ENCODE measurements around the gene GPR142.

The GPR142 gene, protein sequence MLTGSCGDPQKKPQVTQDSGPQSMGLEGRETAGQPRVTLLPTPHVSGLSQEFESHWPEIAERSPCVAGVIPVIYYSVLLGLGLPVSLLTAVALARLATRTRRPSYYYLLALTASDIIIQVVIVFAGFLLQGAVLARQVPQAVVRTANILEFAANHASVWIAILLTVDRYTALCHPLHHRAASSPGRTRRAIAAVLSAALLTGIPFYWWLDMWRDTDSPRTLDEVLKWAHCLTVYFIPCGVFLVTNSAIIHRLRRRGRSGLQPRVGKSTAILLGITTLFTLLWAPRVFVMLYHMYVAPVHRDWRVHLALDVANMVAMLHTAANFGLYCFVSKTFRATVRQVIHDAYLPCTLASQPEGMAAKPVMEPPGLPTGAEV

DNA sequence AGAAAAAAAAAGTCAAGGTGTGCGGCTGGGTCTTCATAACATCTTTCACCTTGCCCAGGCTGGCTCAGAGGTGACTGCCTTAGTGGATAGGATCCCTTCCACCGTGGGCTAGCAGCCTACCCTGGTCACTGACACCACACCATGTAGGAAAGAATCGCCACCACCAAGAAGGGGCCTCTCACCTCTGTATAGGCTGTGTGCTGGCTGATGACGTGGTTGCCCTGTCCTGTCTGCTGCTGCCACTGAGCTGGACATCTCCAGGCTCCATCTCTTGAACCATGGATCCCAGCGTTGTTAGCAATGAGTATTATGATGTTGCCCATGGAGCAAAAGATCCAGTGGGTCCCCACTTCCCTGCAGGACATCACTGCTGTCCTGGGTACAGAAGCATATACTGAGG lies at the start of gene GPR142:
TSS of gene GPR142 (plus strand) at position 301 of the 400 bp plus-strand sequence. CDS start 2,035 bp downstream, outside the sequence.
- in situ Hi-C loops (cut with MboI; ENCODE audit: low sequenced_read_pairs), result no loop called here

DNA sequence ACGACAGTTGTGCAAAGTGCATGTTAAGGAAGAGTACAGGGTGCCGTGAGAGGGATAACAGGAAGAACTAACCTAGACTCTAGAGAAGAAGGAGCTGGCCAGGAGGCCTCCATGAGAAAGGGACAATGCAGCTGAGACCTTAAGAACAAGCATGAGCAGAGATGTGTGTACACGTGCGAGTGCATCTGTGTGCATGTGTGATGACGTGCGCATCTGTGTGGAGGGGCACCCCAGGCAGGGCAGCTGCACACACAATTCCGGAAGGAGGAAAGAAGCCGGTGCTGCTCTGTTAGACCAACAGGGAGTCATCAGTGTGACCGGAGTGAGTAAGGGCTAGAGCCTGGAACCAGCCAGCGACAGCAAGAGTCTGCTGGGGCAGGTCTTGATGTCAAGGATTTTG lies 48.9 kb upstream of the GPR142 start:
- in situ Hi-C loops (cut with MboI; ENCODE audit: low sequenced_read_pairs), result no loop called here

DNA sequence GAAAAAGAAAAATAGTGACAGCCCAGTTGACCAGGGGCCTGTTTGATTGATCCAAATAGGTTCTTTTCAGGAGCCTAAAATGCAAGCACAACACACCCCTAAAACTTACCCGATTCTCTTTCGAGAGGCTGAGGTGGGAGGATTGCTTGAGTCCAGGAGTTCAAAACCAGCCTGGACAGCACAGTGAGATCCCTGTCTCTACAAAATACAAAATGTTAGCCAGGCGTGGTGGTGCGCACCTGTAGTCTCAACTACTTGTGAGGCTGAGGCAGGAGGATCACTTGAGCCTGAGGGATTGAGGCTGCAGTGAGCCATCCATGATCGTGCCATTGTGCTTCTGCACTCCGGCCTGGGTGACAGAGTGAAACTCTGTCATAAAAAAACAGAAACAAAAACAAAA lies 42.8 kb upstream of the GPR142 start:
- in situ Hi-C loops (cut with MboI; ENCODE audit: low sequenced_read_pairs), result no loop called here

DNA sequence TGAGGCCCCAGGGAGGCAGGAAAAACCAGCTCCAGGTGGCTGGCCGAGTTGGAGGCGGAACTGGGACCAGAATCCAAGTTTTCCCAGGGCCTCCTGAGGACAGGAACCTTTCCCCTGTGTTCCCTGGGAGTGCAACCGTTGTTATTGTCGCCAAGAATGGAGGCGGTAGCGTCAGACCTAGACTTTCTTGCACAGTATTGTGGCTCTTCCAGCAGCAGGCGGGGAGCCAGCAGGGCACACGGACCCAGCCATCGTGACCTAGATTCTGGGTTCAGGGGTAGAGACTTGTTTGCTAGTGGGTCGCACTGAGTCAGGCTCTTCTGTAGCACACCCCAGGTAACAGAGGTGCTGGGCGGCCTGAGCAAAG lies 41.9 kb upstream of the GPR142 start:
- in situ Hi-C loops (cut with MboI; ENCODE audit: low sequenced_read_pairs), result no loop called here

DNA sequence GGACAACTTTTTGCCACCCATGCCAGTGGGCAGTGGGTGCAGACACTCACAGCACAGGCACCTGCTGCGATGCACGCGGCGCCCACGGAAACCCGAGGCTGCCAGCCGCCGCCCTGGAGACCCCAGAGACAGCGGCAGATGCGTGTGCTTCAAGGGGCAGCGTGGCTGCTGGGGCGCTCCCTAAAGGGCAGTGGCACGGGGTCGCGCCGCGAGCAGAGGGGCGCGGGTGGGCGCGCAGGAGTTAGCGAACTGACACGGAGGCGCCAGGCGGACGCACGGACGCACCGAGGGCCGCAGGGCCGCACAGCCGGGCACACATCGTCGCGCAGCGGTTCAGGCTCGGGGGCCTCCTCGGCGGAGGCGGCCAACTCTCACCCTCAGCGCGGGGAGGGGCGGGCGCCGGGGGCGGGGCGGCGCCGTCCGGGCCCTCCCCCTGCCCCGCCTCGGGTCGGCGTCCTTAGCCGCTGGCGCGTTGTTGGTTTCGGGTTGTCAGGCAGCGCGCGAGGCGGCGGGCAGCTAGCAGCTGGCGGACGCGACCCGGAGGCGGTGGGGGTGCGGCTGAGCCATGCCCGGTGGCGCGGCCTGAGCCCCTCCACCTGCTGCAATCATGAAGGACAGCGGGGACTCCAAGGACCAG lies 41.4 kb upstream of the GPR142 start, which contains the start of gene KIF19:
TSS of gene KIF19 (plus strand) at position 484 of the 637 bp plus-strand sequence. CDS start at position 608, 124 bp downstream.
- in situ Hi-C loops (cut with MboI; ENCODE audit: low sequenced_read_pairs), result no loop called here

DNA sequence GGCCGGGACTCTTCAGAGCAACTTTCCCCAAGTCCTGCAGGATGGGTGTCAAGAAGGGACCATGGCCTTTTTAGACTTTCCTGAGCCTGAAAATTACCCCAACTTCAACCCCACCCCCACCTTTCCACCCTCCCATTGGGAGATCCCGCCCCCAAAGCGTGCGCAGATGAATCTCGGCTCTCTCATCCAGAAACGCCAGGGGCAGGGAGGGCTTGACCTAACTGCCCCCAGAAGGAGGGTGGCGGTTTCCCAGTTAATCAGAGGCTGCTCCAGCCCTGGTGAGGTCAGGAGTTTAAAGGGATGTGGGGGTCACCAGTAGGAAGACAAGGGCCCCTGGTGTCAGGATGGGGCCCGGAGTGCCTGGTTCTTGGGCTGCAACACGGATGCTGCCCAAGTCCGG lies 40.8 kb upstream of the GPR142 start:
- in situ Hi-C loops (cut with MboI; ENCODE audit: low sequenced_read_pairs), result no loop called here

DNA sequence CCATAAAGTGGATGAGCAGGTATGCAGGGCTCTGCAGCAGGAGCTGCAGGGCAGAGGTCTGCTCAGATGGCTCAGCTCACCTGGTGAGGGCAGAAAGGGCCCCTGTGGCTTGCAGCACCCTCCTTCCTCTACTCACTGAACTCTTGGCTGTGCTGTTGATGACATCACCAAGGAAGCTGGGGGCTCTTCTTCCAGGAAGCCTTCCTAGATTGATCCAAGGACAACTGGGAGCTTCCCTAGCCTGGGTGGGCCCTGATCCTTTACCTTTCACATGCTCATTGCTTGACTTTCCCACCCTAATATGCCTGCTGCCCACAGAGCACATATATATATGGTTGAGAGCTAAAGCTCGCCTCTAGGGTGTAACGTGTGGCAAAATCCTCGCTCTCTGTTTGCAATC lies 38.8 kb upstream of the GPR142 start:
- in situ Hi-C loops (cut with MboI; ENCODE audit: low sequenced_read_pairs), result no loop called here

DNA sequence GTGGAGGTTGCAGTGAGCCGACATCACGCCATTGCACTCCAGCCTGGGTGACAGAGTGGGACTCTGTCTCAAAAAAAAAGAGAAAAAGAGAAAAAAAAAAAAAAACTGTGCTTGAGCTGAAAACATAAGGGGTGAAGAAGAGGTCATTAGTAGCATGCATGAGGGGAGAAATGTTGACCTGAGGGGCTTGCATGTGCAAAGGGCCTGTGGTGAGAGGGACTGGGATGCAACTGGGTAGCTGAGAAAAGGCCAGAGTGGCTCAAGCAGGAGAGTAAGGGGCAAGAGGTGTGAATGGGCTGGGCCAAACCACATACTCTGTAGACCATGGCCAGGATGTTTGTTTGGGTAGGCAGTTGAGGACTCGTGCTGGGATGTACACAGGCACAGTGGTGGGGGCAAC lies 37.9 kb upstream of the GPR142 start:
- in situ Hi-C loops (cut with MboI; ENCODE audit: low sequenced_read_pairs), result no loop called here

DNA sequence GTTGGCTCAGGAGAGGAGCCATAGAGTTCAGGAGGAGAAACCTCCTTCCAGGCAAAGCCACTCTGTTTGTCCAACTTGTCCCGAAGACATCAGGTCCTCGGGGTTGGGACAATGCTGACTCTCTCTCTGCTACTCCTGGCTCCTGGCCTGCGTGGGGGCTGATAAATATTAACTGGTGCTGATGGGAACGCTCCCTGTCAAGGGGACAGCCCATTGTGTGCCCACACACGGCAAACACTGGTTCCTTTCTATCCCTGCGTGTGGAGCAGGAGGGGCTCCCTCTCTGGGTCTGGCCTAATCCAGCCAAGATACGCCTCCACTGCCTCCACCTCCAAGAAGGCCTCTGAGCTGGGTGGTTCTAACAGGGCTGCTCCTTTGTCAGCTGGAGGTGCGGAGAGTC lies 36.9 kb upstream of the GPR142 start:
- in situ Hi-C loops (cut with MboI; ENCODE audit: low sequenced_read_pairs), result no loop called here

DNA sequence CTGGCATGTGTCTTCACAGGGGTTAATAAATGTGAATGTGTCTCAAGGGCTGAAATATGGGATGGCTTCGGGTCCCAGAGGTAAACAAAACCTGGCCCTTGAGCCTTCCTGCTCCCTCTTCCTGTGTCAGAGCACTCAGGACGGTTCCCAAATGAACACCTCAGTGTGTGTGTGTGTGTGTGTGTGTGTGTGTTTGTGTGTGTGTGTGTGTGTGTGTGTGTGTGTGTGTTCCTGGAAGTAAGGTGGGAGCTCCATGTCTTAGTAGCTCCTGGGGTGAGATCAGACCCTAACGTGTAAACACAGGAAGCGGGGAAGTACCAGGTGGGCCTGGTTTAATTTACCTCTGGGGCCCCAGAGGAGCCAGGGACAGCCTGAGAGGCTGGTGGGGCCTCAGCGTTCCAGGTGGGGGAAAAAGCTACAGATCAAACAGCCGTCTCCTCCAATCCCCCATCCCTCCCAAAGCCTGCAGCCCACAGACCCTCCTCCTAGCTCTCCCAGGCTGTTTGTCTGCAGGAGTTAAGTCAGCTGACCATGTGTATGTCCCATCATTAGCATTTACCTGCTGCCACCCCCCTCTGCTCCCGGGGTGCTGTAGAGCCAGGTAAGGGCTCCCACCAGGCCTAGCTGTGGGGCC lies 35.2 kb upstream of the GPR142 start:
- in situ Hi-C loops (cut with MboI; ENCODE audit: low sequenced_read_pairs), result no loop called here

DNA sequence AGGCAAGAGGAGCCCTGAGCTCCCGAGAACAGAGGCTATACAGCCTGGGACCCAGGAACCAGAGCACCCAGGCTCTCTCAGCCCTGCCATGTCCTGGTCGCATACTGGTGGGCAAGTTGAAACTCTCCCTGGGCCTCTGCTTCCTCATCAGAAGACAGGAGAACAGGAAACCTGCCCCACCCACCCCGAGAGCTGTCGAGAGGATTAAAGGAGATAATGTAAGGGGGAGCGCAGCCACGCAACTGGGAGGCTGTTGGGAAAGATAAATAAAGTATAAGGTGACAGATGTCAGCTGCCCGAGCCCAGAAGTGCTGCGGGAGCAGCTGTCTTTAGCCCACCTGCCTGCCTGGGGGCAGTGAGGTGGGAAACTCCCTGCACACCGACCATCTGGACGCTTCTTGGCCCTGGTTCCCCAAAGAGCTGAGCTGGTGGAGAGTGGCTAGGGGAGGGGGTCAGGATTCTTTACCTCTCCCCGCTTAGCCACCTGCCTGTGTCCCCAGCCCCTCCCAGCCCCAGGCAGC lies 34.5 kb upstream of the GPR142 start:
- in situ Hi-C loops (cut with MboI; ENCODE audit: low sequenced_read_pairs), result no loop called here

DNA sequence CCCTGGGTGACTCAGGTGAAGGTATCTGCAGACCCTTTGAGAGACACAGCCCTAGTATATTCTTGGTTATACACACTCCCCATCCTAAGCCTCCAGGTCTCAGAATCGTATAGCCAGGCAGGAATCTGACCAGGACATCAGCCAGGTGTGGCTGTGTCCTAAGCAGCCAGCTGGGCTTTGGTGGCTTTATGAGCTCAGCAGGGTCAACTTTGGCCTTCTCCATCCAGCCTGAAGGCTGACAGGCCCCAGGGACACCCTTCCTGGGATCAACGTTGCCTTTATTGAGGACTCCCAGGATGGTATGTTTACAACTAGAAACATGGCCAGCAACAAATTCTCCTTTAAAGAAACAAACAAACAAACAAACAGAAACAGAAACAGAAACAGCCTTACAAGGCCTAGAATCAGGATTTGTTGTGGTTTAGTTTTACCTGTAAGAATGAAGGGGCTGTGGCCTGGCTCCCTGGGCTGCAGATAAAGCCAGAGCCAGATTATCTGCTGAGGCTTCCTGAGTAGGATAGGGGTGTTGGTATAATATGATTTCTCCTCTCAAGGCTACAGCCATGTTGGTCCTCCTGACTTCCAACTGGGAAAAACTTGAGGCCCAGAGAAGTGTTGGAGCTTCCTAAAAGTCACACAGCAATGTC lies 32.8 kb upstream of the GPR142 start:
- in situ Hi-C loops (cut with MboI; ENCODE audit: low sequenced_read_pairs), result no loop called here

DNA sequence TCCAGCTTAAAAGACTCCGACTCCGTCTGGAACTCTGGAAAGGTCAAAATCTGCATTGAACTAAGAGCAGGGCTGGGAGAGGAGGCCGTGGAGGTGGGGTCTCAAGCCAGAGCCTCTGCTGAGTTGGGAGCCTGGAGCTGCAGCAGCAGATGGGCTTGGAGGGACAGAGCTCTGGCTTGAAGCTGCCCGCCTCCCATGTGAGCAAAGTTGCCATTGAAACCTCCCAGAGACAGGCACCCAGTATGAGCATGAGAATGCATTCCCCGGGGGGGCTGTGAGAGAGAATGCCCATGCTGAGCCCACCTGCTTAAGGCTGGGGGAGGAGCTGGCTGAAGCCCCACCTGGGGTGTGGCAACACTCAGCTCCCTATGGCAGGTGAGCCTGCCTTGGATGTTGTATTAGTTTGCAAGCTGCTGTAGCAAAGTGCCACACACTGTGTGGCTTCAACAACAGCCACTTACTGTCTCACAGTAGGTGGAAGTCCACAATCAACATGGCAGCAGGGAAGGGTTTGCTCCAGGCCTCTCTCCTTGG lies 31.7 kb upstream of the GPR142 start:
- in situ Hi-C loops (cut with MboI; ENCODE audit: low sequenced_read_pairs), result no loop called here

DNA sequence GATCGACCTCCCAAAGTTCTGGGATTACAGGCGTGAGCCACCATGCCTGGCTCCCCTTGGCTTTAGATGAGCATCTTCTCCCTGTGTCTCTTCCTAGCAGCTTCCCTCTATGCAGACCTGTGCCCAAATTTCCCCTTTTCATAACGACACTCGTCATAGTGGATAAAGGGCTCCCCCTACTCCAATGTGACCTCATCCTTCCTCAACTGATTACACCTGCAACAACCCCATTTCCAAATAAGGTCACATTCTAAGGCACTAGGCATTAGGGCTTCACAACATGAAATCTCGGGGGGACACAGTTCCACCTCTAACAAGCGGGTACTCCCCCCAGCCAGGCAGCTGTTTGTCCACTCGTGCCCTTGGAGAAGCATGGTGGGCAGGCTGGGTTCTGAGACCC lies 31.0 kb upstream of the GPR142 start:
- in situ Hi-C loops (cut with MboI; ENCODE audit: low sequenced_read_pairs), result no loop called here

DNA sequence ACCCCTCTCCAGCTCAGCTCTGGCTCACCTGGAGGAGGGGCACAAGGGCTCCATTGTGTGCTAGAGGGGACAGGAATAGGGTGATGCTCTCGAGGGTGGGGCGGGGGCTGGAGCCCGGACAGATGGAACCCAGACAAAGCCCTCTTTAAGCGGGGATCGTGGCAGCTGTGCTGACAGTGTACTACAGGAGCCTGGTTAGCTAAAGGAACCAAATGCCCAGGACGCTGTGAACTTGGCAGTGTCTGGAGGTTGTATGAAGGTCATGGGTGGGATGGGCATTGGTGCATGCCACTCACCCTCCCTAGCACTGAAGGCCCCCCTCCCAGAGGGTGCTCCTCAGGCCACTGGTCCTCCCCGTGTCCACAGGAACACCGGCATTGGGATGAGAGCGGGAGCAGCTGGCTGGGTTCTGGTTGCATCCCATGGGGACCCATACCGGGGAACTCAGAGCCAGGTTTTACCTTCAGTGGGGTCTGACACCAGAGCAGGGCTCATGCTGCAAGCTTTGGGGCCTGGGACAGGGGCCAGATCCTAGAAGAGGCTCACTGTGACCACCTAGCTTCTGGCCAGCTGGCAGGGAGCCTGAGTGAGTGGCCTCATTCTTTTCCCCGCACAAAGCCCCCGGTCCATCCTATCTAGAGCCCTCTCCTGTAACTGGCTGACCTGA lies 29.3 kb upstream of the GPR142 start:
- in situ Hi-C loops (cut with MboI; ENCODE audit: low sequenced_read_pairs), result no loop called here

DNA sequence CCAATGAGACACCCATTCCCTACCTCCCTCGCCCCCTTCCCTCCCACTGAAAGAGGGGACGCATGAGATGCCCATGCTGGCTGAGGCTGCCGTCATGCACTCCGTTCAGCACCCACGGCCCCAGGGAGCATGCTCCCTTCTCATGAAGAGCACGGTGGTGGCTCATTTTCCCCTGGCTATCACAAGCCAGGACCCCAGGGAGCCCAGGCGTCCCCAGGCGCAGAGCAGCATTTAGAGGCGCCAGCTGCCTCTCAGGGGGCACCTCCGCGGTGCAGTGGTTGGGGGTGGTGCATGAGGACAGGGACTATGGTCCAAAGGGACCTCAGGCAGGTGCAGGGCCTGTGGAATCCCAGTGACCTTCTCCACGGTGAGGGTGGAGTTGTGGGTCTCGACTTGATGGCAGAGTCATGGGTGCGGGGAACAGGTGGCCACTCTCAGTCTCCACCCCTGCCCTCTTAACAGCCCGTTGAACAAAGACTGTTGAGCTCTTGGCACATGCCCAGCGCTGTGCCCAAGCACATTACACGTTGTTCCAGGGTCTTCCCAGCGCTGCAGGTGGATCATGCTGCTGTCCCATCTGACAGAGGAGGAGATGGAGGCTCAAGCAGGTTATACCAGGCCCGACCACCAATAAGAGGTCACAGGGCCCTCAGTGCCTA lies 27.6 kb upstream of the GPR142 start:
- in situ Hi-C loops (cut with MboI; ENCODE audit: low sequenced_read_pairs), result no loop called here

DNA sequence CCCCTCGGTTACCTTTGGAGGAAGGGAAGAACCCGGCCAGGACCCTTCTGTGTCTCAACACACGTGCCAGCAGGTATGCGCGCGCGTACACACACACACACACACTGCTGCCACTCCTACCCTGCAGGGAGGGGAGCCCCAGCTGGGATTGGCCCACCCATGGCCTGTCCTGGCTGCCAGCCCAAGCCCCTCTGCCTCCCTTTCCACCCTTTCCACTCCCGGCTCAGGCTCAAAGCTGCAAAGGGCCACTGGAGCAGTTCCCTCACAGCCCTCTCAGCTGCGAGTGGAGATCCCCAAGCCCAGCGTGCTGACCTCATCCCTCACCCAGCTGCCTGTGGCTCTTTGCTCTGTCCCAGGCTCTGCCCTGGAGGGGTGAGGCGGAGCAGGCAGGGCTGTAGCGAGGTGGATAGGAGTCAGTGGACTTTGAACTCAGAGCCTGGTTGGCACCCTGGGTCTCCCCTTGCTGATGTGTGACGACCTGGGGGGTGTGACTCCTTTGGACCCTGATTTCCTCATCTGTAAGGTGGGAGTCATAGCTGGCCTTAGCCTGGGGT lies 26.8 kb upstream of the GPR142 start:
- in situ Hi-C loops (cut with MboI; ENCODE audit: low sequenced_read_pairs), result no loop called here

DNA sequence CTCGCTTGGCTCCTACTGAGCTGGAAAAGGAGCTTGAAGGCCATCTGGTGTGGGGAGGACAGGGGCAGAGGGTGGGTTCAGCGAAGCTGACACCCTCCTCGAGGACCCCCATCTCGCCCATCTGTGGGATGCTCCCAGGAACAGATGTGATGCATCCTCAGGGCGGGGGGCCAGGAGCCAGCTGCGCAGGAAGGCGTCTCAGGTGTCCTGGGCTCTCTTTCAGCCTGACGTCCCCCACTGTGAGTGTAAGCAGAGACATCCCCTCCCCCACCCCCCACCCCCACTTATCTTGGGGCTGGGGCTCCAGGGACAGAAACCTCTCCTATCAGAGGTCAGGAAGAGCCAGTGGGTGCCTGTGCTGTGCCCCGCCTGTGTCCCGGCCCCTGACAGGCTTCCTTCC lies 25.1 kb upstream of the GPR142 start:
- in situ Hi-C loops (cut with MboI; ENCODE audit: low sequenced_read_pairs), result no loop called here

DNA sequence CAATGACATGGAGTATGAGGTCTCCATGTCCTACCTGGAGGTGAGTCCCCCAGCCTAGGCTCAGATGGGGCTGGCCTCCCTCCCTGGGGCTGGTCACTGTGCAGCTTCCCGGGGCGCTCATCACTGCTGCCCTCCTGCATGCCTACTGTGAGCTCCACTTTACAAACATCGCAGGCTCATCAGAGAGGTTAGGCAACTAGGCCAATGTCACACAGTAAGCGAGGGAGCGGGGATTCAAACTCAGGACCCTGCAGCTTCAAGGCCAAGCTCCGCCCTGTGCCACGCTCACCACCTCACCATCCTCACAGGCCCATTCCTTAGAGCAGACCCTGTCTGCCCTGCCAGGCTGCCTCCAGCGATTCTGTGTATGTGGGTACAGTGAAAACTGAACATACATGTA lies 24.2 kb upstream of the GPR142 start:
- in situ Hi-C loops (cut with MboI; ENCODE audit: low sequenced_read_pairs), result no loop called here

Measured in hTERT RPE-1 (cell line).